ENCODE measurements around the gene FBXW7. TPM values are rescaled to one million over a fixed set of nuclear protein-coding genes. Genes with fewer than 3 reads are reported as not detected.

Gene FBXW7
- total RNA-seq (100 to 1,000 TPM in 1 of 4 donors, 10 to 100 TPM in 3; 74.9 to 122 (median 81.4) TPM), polyA plus RNA-seq (1 to 10 TPM; 3.7 to 8.7 (median 4.8) TPM)

- Histone ChIP-seq H3K27ac (peak within 1 kb of the TSS; percentile 93 to 97 (median 96)), H3K9me3 (no peaks in the 10 kb centered on the region), H3K27me3 (no peaks in the 10 kb centered on the region), H3K4me1 (peaks cover 0 to 45% (median 30%) of the 10 kb centered on the region in 4 donors), H3K4me3 (peak within 1 kb of the TSS; percentile 93 to 98 (median 96)), H3K36me3 (peaks cover 0 to 7% (median 0%) of the 10 kb centered on the region in 4 donors)
- DNase-seq = peak; percentile 99
- TF ChIP-seq POLR2A (IDR thresholded peaks at IDR 0.05) = peak; percentile 71 to 84
- TF ChIP-seq CTCF (IDR thresholded peaks at IDR 0.05) = no peak
- peak; percentile 78 to 94 (median 90) for TF ChIP-seq POLR2AphosphoS5 (IDR thresholded peaks at IDR 0.05)
- TF ChIP-seq EP300 (IDR thresholded peaks at IDR 0.05) = peak in 2 of 4 donors; percentile 49 to 80
- WGBS, 2 donors = 0% methylated on average over 63 of the region's 63 CpGs
- intact Hi-C loops (cut with DNase I) = loop anchor here (2.0 to 5.0 kb wide), 3 partner anchors 34 to 245 kb away; no protein-coding TSS in a partner anchor
These were observed at the start of gene FBXW7 for GRCh38 chr4:152535903-152536544. Gene FBXW7 (minus strand): TSS chr4:152536092. CDS start chr4:152411803, 124,289 bp downstream.

- WGBS, 2 donors = 75 to 82% methylated on average over 7 of the region's 7 CpGs
- intact Hi-C loops (cut with DNase I) = no loop called here
These were observed 49.1 kb upstream of the FBXW7 start for GRCh38 chr4:152585023-152585441.

GRCh38 chr4:152581536-152582160 is 45.8 kb upstream of the FBXW7 start:
- Histone ChIP-seq H3K27ac (no peak overlapping the region), H3K36me3 (no peaks in the 10 kb centered on the region), H3K4me1 (no peaks in the 10 kb centered on the region), H3K27me3 (no peaks in the 10 kb centered on the region), H3K9me3 (no peaks in the 10 kb centered on the region), H3K4me3 (no peak overlapping the region)
- no peak for DNase-seq
- 85 to 91% methylated on average over 3 of the region's 3 CpGs for WGBS, 2 donors
- intact Hi-C loops (cut with DNase I) = no loop called here
- TF ChIP-seq CTCF (IDR thresholded peaks at IDR 0.05) (no peak), POLR2AphosphoS5 (IDR thresholded peaks at IDR 0.05) (no peak), EP300 (IDR thresholded peaks at IDR 0.05) (no peak), POLR2A (IDR thresholded peaks at IDR 0.05) (no peak)

More at GRCh38 chr4:152585023-152585441, 49.1 kb upstream of the FBXW7 start:
- Histone ChIP-seq H3K27me3 (no peaks in the 10 kb centered on the region), H3K4me3 (peak overlapping the region in 1 of 4 donors; percentile 10), H3K36me3 (no peaks in the 10 kb centered on the region), H3K4me1 (peaks cover 0 to 12% (median 6%) of the 10 kb centered on the region in 4 donors), H3K27ac (no peak overlapping the region), H3K9me3 (no peaks in the 10 kb centered on the region)
- DNase-seq = no peak
- TF ChIP-seq CTCF (IDR thresholded peaks at IDR 0.05) (no peak), POLR2A (IDR thresholded peaks at IDR 0.05) (no peak), POLR2AphosphoS5 (IDR thresholded peaks at IDR 0.05) (no peak), EP300 (IDR thresholded peaks at IDR 0.05) (no peak)

GRCh38 chr4:152579916-152580315 is 44.0 kb upstream of the FBXW7 start:
- no peaks in the 10 kb centered on the region for H3K27me3 ChIP-seq
- H3K4me1 ChIP-seq = no peaks in the 10 kb centered on the region
- TF ChIP-seq CTCF (IDR thresholded peaks at IDR 0.05) (no peak), POLR2AphosphoS5 (IDR thresholded peaks at IDR 0.05) (no peak), EP300 (IDR thresholded peaks at IDR 0.05) (no peak), POLR2A (IDR thresholded peaks at IDR 0.05) (no peak)
- DNase-seq = no peak
- WGBS, 2 donors = 96 to 97% methylated on average over 6 of the region's 6 CpGs
- H3K36me3 ChIP-seq = no peaks in the 10 kb centered on the region
- no peaks in the 10 kb centered on the region for H3K9me3 ChIP-seq
- no peak overlapping the region for H3K4me3 ChIP-seq
- intact Hi-C loops (cut with DNase I) = no loop called here
- no peak overlapping the region for H3K27ac ChIP-seq

All from sigmoid colon (tissue), 7 donors.